G401.6 (cell line): ENCODE measurements around the gene CTPS1.

Experiments used
- FAIRE-seq: peaks from 2 replicates; lab custom pipeline; 2012; peaks lifted over from hg19 to GRCh38; lab: Jason Lieb, UNC

Gene CTPS1

DNA sequence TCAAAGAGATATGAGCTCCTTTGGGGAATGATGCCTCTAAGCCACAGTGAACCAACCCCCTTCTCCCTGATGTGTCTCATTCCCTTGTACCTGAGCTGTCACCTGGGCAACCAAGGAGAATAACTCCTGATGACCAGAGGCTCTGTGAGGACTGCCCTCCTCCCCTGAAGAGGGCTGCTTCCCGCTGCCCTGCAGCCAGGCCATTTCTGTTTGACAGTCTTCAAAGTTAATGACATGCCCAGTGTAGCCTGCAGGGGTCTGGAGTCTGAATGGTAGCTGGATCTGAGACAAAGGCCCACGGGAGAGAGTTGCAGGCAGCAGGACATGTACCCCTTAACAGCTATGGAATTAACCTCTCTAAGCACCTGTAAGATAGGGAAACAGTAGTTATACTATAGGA, 45.5 kb downstream of the CTPS1 start:
- FAIRE-seq = no peak

DNA sequence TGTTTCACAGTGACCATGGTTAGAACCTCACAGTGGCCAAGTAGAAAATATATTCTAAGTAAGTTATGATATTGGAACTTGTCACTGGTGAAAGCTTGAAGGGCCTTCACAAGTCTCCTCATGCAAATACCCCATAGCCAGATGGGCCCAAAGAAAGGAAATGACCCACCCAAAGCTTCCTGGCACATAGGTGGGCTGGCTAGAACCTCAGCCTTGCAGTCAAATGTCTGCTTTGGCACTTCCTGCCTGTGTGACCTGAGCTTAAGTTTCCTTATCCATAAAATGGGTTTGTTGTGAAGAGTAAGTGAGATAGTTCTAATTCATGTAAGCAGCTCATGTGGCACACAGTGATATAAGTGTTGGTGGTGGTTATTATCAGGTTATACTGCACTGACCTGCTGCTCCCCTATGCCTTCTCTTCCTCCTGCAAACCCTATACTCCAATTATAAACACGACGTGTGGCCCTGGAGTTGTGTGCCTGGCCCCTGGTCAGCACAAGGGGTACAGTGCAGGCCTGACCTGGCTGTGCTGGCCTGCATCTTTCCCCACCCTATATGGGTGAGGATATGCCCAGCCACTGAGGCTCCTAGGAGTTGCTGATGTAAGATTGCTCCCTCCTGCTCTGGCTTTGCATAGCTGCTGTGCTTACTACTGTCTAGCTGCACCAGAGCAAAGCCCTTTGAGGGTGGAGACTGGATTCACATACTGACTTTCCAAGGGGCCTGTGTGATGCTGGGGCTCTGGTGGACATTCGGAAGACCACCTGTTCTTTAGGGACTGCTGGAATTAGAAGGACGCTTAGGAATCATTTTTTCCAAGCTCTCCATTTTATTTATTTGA, 46.7 kb downstream of the CTPS1 start:
- no peak for FAIRE-seq

DNA sequence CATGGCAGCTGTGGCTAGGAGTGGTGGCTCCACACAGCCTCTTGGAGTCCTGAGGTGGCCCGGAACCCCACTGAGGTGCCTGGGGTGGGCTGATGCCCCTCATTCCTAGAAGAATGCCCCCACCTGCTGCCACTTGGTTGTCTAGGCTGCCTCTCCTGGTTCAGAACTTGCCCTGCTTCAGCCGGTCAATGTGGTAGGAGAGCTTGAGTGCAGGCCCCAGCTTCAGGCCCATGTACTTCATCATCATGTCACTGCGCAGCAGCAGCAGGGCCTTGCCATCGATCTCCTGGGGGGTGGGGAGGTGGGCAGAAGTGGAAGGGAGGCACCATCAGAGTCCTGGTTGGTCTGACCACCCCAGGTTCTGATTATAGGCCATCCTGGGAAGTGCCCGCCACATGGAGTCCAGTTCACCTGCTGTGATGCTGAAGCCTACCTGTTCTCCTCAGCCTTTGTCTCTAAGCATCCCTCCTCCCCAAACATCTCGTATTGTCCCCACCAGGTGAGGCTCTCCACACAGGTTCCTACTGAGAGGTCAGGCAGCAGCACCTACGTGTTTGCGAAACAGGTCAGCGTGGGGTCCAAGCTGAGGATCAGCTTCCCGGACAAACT, 48.6 kb downstream of the CTPS1 start:
- no peak for FAIRE-seq

DNA sequence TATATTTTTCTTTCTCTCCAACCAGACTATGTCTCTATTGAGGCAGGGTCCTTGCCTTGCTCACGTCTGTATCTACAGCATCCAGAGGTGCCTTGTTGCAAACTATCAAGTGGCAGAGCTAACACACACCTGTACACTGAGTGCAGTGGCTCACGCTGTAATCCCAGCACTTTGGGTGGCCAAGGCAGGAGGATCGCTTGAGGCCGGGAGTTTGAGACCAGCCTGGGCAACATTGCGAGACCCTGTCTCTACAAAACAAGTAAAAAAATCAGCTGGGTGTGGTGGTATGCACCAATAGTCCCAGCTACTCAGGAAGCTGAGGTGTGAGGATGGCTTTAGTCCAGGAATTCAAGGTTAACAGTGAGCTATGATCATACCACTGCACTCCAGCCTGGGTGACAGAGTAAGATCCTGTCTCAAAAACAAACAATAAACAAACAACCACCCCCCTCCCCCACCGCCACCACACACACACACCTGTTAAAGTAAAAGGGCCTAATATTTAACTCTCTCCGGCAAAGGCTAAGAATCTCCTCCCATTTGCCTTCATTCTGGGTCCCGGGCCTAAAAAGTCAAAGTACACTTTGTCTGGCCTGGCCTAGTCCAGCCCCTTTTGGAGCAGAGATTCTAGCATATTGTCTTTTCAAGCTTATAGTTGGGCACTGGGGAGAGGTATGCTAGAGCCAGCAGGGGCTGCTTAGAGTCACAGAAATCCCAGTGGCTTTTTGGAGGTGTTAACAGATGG, 51.5 kb downstream of the CTPS1 start:
- FAIRE-seq = no peak

DNA sequence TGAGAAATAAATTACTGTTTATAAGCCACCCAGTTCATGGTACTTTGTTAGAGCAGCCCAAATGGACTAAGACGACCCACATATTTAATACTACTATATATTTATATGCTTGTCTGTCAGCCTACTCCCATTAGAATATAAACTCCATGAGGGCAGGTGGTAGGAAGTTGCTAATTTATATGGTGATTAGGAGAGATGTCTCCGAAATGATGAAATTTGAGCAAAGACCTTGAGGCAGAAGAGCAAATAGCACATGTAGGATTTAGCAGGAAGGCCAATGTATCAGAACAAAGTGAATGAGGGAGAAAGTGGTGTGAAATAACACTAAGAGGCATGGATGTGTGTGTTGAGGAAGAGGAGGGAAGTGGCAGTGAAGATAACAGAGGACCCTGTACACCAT, 52.7 kb downstream of the CTPS1 start:
- no peak for FAIRE-seq

DNA sequence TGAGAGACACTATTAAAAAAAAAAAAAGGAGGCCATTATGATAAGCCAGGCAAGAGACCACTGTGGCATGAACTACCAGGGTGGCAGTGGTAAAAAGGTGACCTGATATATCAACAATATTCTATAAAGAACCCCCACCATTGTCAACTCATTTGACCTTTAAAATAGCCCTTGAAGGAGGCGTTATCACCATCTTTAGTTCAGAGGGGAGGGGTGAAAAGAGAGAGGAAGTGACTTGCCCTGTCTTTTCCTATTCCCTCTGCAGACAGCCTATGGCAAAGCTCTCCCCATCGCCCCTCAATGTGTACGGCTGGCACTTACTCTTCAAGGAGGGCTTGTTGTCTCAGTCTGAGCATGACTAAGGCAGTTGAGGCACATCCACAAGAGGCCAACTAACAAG, 53.8 kb downstream of the CTPS1 start:
- no peak for FAIRE-seq

DNA sequence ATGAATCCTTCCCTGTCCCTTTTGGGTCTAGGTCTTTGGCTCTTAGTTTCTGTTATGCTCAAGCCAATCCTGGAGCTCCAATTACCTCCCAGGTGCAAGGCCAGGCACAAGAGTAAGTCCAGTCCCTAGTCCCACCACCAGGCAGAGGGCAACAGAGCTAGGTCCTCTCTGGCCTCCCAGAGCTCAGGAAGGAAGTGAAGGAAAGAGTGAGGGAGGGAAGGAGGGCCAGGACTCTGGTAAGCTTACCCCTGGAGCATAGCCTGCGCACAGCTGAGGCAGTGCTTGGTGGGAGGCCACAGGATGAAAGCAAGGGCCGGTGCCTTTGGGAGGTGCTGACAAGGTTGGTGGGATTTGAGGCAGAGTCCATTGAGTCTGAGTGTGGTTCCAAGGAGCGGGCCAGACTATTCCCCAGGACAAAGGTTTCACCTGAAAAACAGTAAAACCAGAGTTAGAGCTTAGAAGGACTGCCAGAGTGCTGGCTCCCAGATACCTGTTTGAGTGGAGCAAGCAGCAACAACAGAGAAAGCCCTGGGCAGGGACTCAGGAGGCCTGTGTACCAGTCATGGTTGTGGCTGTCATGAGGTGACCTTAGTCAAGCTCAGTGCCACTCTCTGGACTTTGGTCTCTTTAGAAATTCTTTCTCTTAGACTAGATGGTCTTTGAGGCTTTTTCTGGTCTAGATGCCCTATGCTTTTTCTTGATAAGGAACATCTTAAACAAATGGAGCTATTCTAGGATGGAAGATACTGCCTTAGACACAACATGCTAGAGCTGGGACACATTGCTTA, 57.8 kb downstream of the CTPS1 start:
- FAIRE-seq = no peak

DNA sequence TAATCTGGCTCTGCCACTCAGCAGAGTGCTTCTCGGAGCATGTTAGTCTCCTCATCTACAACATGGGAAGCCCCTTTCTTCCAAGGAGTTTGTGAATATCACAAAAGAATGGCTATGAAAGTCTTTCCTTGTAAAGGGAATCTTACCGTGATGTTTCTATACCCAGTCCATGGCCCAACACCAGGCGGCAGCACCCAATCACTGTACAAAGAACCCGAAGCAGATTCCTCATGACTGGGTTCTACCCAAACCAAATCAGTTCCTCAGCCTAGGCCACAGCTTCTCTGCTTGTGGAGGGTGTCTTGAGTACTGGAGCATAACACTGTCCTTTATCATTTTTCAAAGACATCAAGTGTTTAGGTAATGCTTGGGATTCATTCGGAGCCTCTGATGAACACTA, 58.6 kb downstream of the CTPS1 start:
- FAIRE-seq = no peak

DNA sequence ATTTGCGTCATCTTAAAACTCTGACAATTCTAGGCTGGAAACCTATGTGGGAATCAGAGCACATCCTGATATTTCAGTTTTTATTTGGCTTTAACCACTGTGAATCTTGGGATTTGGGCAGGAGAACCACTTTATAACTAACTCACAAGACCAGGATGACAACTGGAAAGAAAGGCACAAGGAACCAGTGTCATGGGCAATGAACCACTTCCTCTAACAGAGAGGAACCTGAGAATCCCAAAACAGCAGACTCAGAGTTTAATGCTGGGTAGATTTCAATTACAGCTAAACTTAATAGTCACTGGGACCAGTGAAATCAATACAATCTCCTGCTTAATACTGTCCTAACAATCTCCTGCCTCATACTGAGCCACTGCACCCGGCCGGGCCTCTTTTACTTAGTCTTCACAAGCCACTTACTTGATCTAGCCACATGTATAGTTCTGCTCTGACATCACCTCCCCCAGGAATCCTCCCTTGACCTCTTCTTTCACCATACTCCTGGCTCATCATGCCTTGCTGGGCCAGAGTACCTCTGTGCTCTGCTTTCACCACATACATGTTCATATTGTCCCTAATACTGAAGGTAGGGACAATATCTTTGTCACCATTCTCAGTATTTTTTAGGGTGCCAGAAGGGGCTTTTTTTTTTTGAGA, 62.2 kb downstream of the CTPS1 start:
- no peak for FAIRE-seq

DNA sequence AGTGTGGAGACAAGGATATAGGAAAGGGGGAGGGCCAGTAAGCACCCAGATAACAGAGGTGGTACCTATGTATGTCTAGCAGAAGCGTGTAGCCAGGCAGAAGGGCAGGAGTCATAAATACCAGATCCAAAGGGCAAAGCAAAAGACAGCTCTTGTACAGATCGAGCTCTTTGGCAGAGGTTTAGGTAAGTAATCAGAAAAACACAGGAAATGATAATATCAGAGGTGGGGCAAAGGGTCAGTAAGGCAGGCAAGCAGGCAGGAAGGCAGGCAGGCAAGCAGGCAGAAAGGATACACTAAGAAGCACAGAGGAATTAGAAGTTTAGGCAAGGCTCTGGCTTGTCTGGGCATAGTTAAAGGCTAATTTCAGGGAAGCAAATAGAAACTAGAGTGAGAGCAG, 64.7 kb downstream of the CTPS1 start:
- no peak for FAIRE-seq

DNA sequence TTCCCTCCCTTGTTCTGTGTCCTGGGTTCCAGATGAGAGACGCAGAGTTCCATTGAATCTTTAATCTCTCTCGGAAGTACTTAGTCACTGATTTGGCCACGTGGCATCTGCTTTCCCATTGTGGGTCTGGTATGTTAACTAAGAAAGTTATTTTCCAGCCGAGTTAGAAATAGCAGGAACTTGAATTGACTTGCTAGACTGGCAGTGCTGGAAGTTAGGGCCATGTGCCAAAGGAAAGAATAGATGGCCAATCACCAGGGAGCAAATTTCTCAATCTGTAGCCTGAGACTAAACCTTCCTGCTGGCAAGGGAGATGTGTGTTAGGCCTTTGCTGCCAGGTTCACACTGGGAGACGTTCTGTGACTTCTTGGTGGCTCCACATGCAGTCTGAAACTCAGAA, 66.2 kb downstream of the CTPS1 start:
- no peak for FAIRE-seq

DNA sequence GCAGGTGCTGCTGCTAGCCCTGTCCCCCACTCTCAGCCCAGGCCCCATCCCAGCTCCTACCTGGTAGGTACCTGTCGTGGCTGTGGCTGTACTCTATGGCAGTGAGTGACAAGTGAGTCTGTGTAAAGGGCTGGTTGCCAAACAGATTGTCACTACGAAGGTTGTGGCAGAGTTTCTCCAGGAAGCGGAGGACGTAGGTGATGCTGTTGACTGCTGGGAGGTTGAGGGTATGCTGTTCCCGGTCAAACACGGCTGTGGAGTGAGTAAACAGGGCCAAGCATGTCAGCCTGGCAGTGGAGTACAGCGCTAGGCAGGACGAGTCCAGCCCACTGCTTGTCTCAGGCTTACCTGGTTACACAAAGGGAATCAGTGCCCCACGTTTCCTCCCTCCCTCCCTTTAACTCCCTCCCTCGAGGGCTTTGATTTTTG, 66.9 kb downstream of the CTPS1 start:
- FAIRE-seq = no peak

DNA sequence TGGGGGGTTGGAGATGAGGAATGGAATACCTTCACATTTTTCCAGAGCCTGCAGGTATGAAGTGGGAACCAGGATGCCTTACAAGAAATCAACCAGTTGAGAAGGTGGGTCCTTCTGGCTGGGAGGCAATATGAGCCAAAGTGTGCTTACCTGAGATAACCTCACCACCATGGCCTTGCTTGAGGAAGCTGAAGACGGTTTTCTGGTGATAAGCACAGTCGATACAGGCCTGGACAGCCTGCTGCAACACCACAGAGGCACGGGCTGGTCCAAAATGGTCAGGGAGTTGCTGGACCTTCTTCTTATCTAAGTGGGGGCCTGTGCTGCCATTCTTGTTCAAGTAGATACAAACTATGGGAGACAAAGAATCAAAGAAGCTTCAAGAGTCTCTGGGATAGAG, 69.0 kb downstream of the CTPS1 start:
- FAIRE-seq = no peak

DNA sequence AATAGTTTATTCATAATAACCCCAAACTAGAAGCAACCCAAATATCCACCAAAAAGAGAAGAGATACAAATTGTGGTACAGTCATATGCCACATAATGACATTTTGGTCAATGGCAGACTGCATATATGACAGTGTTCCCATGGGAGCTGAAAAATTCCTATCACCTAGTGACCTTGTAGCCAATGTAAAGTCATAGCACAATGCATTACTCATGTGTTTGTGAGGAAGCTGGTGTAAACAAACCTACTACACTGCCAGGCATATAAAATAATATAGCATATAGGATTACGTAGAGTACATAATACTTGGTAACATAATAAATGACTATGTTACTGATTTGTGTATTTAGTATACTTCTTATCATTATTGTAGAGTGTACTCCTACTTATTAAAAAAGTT, 71.5 kb downstream of the CTPS1 start:
- FAIRE-seq = no peak

DNA sequence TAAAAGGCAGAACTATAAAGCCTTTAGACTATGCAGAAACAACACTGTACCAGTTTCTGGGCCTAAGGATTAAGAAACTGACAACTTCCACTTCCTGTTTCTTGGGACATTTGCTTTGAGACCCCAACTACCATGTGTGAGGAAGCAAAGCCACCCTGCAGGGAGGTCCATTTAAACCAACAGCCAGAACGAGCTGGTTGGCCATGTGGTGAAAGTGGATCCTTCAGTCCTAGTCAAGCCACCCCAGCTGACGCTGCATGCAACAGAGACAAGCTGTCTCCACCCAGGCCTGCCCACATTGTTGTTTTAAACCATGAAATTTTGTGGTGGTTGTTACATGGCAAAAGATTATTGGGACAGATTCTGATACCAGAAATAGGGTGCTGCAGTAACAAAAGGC, 73.8 kb downstream of the CTPS1 start:
- no peak for FAIRE-seq

DNA sequence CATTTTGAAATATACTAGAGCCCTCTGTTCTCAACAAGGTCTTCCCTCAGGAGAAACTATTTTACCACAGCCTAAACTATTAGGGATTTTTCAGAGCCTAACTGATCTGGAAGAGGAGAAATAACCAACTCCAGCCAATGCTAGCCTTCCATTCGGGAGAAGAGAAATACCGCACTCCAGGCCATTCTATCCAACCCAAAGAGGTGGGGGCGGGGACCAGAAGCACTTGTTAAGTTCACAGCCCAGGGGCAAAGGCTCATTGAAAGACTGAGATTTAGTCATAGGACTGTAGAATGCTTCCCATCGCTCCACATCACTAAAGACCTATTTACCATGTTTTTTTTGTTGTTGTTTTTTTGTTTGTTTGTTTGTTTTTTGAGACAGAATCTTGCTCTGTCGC, 77.4 kb downstream of the CTPS1 start:
- FAIRE-seq = no peak
